Fibroblast of villous mesenchyme (primary cell): ENCODE data around the gene ATRNL1. TPM values are rescaled to one million over a fixed set of nuclear protein-coding genes. Genes with fewer than 3 reads are reported as not detected.

Source experiments
- DNase-seq: peaks from one replicate; pipeline ENCODE4 v3.0.0-alpha.2; 2010; ENCODE audit warnings: low read depth
- H3K4me3 ChIP-seq: 2 replicates; pipeline ENCODE4 v1.5.1; 2011; ENCODE audit warnings: low read depth, mild to moderate bottlenecking, low read length
- CTCF ChIP-seq: IDR thresholded peaks from 2 replicates; pipeline ENCODE4 v1.5.1; 2012; ENCODE audit warnings: low read depth, mild to moderate bottlenecking, low read length; ENCODE audit not compliant: insufficient read depth
- total RNA-seq: library from RNA; depleted of rRNA; stranded (reverse); fragments of >200 nt; gene quantifications from 2 replicates; pipeline ENCODE4 v1.2.3, GENCODE V29; 2012

The ATRNL1 gene
- total RNA-seq, 1 donor: 13.0 TPM

- no peak for DNase-seq
- no peak for TF ChIP-seq CTCF
These were observed 43.2 kb upstream of the ATRNL1 start for GRCh38 chr10:115049960-115050359.

GRCh38 chr10:115050375-115051010 is 42.7 kb upstream of the ATRNL1 start:
- no peak for TF ChIP-seq CTCF
- DNase-seq: no peak
- no peak overlapping the region for H3K4me3 ChIP-seq

More at GRCh38 chr10:115049960-115050359, 43.2 kb upstream of the ATRNL1 start:
- no peak overlapping the region for H3K4me3 ChIP-seq

GRCh38 chr10:115051216-115051615 is 41.9 kb upstream of the ATRNL1 start:
- no peak for TF ChIP-seq CTCF
- H3K4me3 ChIP-seq: no peak overlapping the region
- DNase-seq: no peak

- no peak for TF ChIP-seq CTCF
- H3K4me3 ChIP-seq: no peak overlapping the region
- no peak for DNase-seq
These were observed 40.9 kb upstream of the ATRNL1 start for GRCh38 chr10:115052226-115052625.

- TF ChIP-seq CTCF: no peak
- DNase-seq: no peak
- H3K4me3 ChIP-seq: no peak overlapping the region
These were observed 40.4 kb upstream of the ATRNL1 start for GRCh38 chr10:115052728-115053127.

GRCh38 chr10:115056186-115056585 is 37.0 kb upstream of the ATRNL1 start:
- no peak for TF ChIP-seq CTCF
- no peak overlapping the region for H3K4me3 ChIP-seq
- DNase-seq: no peak

- no peak for DNase-seq
- TF ChIP-seq CTCF: no peak
These were observed 33.8 kb upstream of the ATRNL1 start for GRCh38 chr10:115059301-115059898.

More at GRCh38 chr10:115059301-115059898, 33.8 kb upstream of the ATRNL1 start:
- no peak overlapping the region for H3K4me3 ChIP-seq
